PC-3 (cell line): ENCODE measurements around the gene KCNH1. TPM values are rescaled to one million over a fixed set of nuclear protein-coding genes. Genes with fewer than 3 reads are reported as not detected.

Experiments used
- ATAC-seq: fragments of 200-7000 bp; cut with Tn5 transposase; 2 replicates; pipeline ENCODE4 v1.9.1; 2020; ENCODE audit warnings: mild to moderate bottlenecking, moderate library complexity
- BruUV-seq: library from RNA; stranded (reverse); fragments of 400-500 nt; replicated peaks from 2 replicates; lab custom pipeline; 2021; lab: Mats Ljungman, UMichigan
- CTCF ChIA-PET: fragments of 300-600 bp; sonication (Branson Sonifier 250); formaldehyde crosslinking; loops from one replicate; lab custom pipeline; 2022; ENCODE audit warnings: antibody characterized with exemption; lab: Charles Lee
- POLR2A ChIA-PET: fragments of 300-600 bp; sonication (Branson Sonifier 250); formaldehyde crosslinking; loops from one replicate; lab custom pipeline; 2022; ENCODE audit warnings: antibody characterized with exemption; ENCODE audit not compliant: unreplicated experiment; lab: Charles Lee
- DNase-seq: peaks from one replicate; pipeline ENCODE4 v3.0.0-alpha.2; 2015
- H2AFZ ChIP-seq: fragments of 300-600 bp; sonication (generic); 2 replicates; pipeline ENCODE4 v1.6.0; 2016; ENCODE audit warnings: antibody characterized with exemption, low read length
- H3F3A ChIP-seq: fragments of 300-600 bp; sonication (generic); one replicate; pipeline ENCODE4 v1.6.0; 2017; ENCODE audit warnings: antibody characterized with exemption, low read length, control low read depth, mild to moderate bottlenecking; ENCODE audit not compliant: unreplicated experiment
- H3K27ac ChIP-seq: fragments of 300-600 bp; sonication (generic); 2 replicates; pipeline ENCODE4 v1.5.1; 2016; ENCODE audit warnings: mild to moderate bottlenecking, low read length
- H3K27me3 ChIP-seq: fragments of 300-600 bp; sonication (generic); 2 replicates; pipeline ENCODE4 v1.6.1; 2016; ENCODE audit warnings: low read length, mixed read lengths
- H3K36me3 ChIP-seq: fragments of 300-600 bp; sonication (generic); 2 replicates; pipeline ENCODE4 v1.6.1; 2016; ENCODE audit warnings: low read depth, mixed run types, low read length, mixed read lengths
- H3K4me1 ChIP-seq: fragments of 300-600 bp; sonication (generic); 2 replicates; pipeline ENCODE4 v1.5.1; 2016; ENCODE audit warnings: low read length; ENCODE audit not compliant: insufficient read depth
- H3K4me2 ChIP-seq: fragments of 300-600 bp; sonication (generic); 2 replicates; pipeline ENCODE4 v1.6.0; 2016; ENCODE audit warnings: low read length
- H3K4me3 ChIP-seq: fragments of 300-600 bp; sonication (generic); 2 replicates; pipeline ENCODE4 v1.5.1; 2016; ENCODE audit warnings: mild to moderate bottlenecking, low read length, mixed read lengths
- H3K79me2 ChIP-seq: fragments of 300-600 bp; sonication (generic); 2 replicates; pipeline ENCODE4 v1.6.1; 2017; ENCODE audit warnings: low read length, mixed read lengths
- H3K9ac ChIP-seq: fragments of 300-600 bp; sonication (generic); 2 replicates; pipeline ENCODE4 v1.6.0; 2016; ENCODE audit warnings: mild to moderate bottlenecking, low read length
- H3K9me2 ChIP-seq: fragments of 300-600 bp; sonication (generic); replicated peaks from 2 replicates; pipeline ENCODE4 v1.6.1; 2016; ENCODE audit warnings: mixed run types, low read length, mixed read lengths
- H3K9me3 ChIP-seq: fragments of 300-600 bp; sonication (generic); 2 replicates; pipeline ENCODE4 v1.6.1; 2016; ENCODE audit warnings: low read length, mixed read lengths
- H4K20me1 ChIP-seq: fragments of 300-600 bp; sonication (generic); 2 replicates; pipeline ENCODE4 v1.6.1; 2016; ENCODE audit warnings: low read length, mixed read lengths
- EZH2 ChIP-seq: fragments of 300-600 bp; sonication (generic); IDR thresholded peaks from one replicate; pipeline ENCODE4 v1.6.1; 2017; ENCODE audit warnings: antibody characterized with exemption, mild to moderate bottlenecking, low read length; ENCODE audit not compliant: unreplicated experiment
- EZH2phosphoT487 ChIP-seq: fragments of 300-600 bp; sonication (generic); IDR thresholded peaks from 2 replicates; pipeline ENCODE4 v1.6.1; 2018; ENCODE audit warnings: mild to moderate bottlenecking, antibody characterized with exemption, low read length, borderline replicate concordance
- intact Hi-C: fragments of 100-400 bp; cut with micrococcal nuclease; formaldehyde crosslinking; loops from 2 replicates; pipeline ENCODE4 v1.9.0; 2023
- total RNA-seq: library from RNA; depleted of rRNA; stranded (reverse); fragments of >200 nt; gene quantifications from 2 replicates; pipeline ENCODE4 v1.2.3, GENCODE V29; 2014
- TF ChIP-seq, protein P1 (sequence below): fragments of 300-600 bp; sonication (generic); conservative IDR thresholded peaks from 2 replicates; pipeline ENCODE4 v1.5.1; 2017; ENCODE audit warnings: antibody characterized with exemption, low read depth, mild to moderate bottlenecking, low read length

The KCNH1 gene
- total RNA-seq, 1 experiment from 2014 or later: not detected

DNA sequence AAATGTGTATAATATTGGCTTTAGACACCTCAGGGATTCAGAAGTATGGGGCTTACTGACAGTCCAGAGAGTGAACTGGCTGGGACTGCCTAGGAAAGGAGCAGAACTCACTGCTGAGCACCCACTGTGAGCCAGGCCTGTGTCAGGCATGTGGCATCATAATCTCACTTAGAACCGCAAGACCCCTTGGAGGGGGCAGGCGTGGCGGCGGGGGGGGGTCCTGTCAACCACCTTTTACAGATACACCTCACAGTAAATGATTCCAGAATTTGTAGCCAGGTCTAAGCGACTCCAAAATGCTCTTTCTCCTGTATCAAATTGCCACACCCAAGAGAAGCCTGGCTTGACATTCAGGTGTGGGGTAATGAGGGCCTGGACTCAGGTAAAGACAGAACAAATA is 235.5 kb downstream of the KCNH1 start:
- H3K4me2 ChIP-seq: no peak overlapping the region
- intact Hi-C loops: no loop called here
- no peak overlapping the region for H2AFZ ChIP-seq
- H3F3A ChIP-seq: no peaks in the 10 kb centered on the region
- CTCF ChIA-PET: no interaction called here
- H3K4me3 ChIP-seq: no peak overlapping the region
- peaks cover 14% of the 10 kb centered on the region; the same call in 1 of the 2 replicates for H3K9me3 ChIP-seq
- DNase-seq: no peak
- no peaks in the 10 kb centered on the region for H3K9me2 ChIP-seq
- POLR2A ChIA-PET: no interaction called here
- no peaks in the 10 kb centered on the region for H3K79me2 ChIP-seq
- BruUV-seq: no TSS peak
- H3K9ac ChIP-seq: no peak overlapping the region
- H3K36me3 ChIP-seq: no peaks in the 10 kb centered on the region
- no peaks in the 10 kb centered on the region for H3K4me1 ChIP-seq
- H3K27ac ChIP-seq: no peak overlapping the region
- no peaks in the 10 kb centered on the region for H4K20me1 ChIP-seq
- ATAC-seq: no peak
- H3K27me3 ChIP-seq: peaks cover 12% of the 10 kb centered on the region
- TF ChIP-seq, protein P1, sequence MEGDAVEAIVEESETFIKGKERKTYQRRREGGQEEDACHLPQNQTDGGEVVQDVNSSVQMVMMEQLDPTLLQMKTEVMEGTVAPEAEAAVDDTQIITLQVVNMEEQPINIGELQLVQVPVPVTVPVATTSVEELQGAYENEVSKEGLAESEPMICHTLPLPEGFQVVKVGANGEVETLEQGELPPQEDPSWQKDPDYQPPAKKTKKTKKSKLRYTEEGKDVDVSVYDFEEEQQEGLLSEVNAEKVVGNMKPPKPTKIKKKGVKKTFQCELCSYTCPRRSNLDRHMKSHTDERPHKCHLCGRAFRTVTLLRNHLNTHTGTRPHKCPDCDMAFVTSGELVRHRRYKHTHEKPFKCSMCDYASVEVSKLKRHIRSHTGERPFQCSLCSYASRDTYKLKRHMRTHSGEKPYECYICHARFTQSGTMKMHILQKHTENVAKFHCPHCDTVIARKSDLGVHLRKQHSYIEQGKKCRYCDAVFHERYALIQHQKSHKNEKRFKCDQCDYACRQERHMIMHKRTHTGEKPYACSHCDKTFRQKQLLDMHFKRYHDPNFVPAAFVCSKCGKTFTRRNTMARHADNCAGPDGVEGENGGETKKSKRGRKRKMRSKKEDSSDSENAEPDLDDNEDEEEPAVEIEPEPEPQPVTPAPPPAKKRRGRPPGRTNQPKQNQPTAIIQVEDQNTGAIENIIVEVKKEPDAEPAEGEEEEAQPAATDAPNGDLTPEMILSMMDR: no peak
- TF ChIP-seq EZH2 (no peak), EZH2phosphoT487 (no peak)

DNA sequence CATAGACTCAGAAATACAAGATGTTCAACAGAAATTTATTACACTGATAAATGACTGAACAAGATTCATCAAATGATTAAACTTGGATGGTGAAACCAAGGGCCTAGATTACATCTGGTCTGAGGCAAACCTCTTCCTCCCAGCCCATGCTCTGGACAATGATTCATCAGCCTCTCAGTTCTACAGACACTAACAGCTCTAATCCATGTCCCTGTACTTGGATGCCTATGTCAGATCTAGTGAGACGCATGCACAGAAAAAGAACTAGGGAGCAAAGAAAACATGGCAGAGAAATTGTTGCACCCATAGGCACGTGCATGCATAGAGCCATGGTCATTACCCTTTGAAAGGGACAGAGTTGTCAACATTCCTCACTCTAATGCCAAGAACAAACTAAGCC is 250.1 kb downstream of the KCNH1 start:
- Histone ChIP-seq H3K9ac (no peak overlapping the region), H4K20me1 (no peaks in the 10 kb centered on the region), H3K9me3 (no peaks in the 10 kb centered on the region), H3K4me2 (no peak overlapping the region), H3K4me3 (no peak overlapping the region), H2AFZ (no peak overlapping the region), H3K9me2 (no peaks in the 10 kb centered on the region), H3K79me2 (no peaks in the 10 kb centered on the region), H3K27ac (no peak overlapping the region), H3K36me3 (no peaks in the 10 kb centered on the region), H3K27me3 (peaks cover 19% of the 10 kb centered on the region; the same call in 1 of the 2 replicates), H3K4me1 (no peaks in the 10 kb centered on the region), H3F3A (no peaks in the 10 kb centered on the region)
- ChIA-PET POLR2A (no interaction called here), CTCF (no interaction called here)
- no peak for DNase-seq
- BruUV-seq: no TSS peak
- no peak for ATAC-seq
- intact Hi-C loops: no loop called here
- TF ChIP-seq, protein P1: no peak
- TF ChIP-seq EZH2 (no peak), EZH2phosphoT487 (no peak)

DNA sequence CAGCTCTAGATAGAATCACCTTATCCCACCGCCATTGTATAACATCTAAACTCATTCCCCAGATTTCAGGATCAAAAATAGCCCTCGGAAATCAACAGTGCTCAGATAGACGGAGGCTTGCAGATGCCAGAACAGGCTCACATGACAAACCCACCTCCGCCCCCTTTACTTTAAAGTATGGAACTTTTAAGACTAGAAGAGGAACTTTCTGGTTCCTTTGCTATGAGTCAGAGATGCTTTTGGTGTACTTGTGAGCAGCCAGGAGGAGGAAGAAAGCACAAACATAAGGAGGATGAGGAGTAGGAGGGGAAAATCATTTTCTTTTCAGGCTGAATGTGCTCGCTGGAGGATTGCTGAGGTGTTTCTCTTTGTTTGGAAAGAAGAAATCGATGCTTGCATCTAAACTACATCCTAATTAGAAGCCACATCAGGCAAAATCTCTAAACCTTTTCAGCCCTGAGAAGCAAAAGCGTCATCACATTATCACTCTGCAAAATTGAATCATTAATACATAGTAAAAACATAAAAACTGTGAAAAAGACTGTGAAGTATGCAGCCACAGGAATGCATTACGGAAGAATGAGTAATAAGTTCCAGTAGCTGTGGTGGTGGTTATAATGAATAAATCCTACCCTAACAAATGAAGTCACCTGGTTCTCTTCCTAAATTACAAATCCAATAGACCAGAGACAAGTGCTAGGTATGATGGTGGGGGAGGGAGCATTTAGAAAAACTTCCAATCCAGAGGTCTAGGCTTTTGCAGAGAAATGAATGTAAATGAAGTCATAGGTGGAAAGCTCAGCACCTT is 251.3 kb downstream of the KCNH1 start:
- Histone ChIP-seq H3K4me3 (no peak overlapping the region), H3K9ac (no peak overlapping the region), H2AFZ (no peak overlapping the region), H3K4me2 (no peak overlapping the region), H3K9me2 (no peaks in the 10 kb centered on the region), H3K79me2 (no peaks in the 10 kb centered on the region), H3K4me1 (no peaks in the 10 kb centered on the region), H3F3A (no peaks in the 10 kb centered on the region), H3K27me3 (peaks cover 19% of the 10 kb centered on the region; the same call in 1 of the 2 replicates), H4K20me1 (no peaks in the 10 kb centered on the region), H3K27ac (no peak overlapping the region), H3K9me3 (no peaks in the 10 kb centered on the region), H3K36me3 (no peaks in the 10 kb centered on the region)
- CTCF ChIA-PET: no interaction called here
- DNase-seq: peak; percentile 31
- TF ChIP-seq EZH2phosphoT487 (no peak), EZH2 (no peak)
- TF ChIP-seq, protein P1: no peak
- POLR2A ChIA-PET: no interaction called here
- intact Hi-C loops: no loop called here
- no peak for ATAC-seq
- no TSS peak for BruUV-seq
